Left ventricle myocardium inferior (tissue), 1 donor: Measurements from ENCODE around the gene SIDT2. TPM values are rescaled to one million over a fixed set of nuclear protein-coding genes. Genes with fewer than 3 reads are reported as not detected.
A peak's percentile ranks its signal among the peaks of the same experiment; 100 is the strongest.

ENCODE experiments used
- DNase-seq: peaks from one replicate; pipeline ENCODE4 v3.0.0-alpha.2; 2020
- H3K27ac ChIP-seq: fragments of 200-600 bp; replicated peaks from 2 replicates; pipeline ENCODE4 v1.8.0; 2021
- H3K27me3 ChIP-seq: fragments of 200-600 bp; 2 replicates; pipeline ENCODE4 v1.8.0; 2021; ENCODE audit warnings: low read depth
- H3K36me3 ChIP-seq: fragments of 200-600 bp; 2 replicates; pipeline ENCODE4 v1.8.0; 2021
- H3K4me1 ChIP-seq: fragments of 200-600 bp; 2 replicates; pipeline ENCODE4 v1.8.0; 2021
- H3K4me3 ChIP-seq: fragments of 200-600 bp; 2 replicates; pipeline ENCODE4 v1.8.0; 2021; ENCODE audit warnings: mild to moderate bottlenecking, moderate library complexity
- H3K9me3 ChIP-seq: fragments of 200-600 bp; replicated peaks from 2 replicates; pipeline ENCODE4 v1.8.0; 2021
- intact Hi-C: fragments of 100-400 bp; cut with micrococcal nuclease; formaldehyde crosslinking; loops from one replicate; pipeline ENCODE4 v1.11.0; 2022
- total RNA-seq: library from RNA; stranded (reverse); fragmentation: NEBNext Ultra II Directional; extraction: Animal tissue kit (Norgen Biotek cat#: 25700); gene quantifications from one replicate; pipeline ENCODE4 v1.2.1, GENCODE V29; 2021
- TF ChIP-seq, protein P1 (sequence below): fragments of 200-600 bp; IDR thresholded peaks from 2 replicates; pipeline ENCODE4 v1.8.0; 2021; ENCODE audit warnings: antibody characterized with exemption, mild to moderate bottlenecking, borderline replicate concordance
- donor health status: DM: no; HTN: yes; CAD: no; lungs with severe emphysema.

SIDT2 gene
- total RNA-seq, 1 donor from 2014 or later = 23.5 TPM

DNA sequence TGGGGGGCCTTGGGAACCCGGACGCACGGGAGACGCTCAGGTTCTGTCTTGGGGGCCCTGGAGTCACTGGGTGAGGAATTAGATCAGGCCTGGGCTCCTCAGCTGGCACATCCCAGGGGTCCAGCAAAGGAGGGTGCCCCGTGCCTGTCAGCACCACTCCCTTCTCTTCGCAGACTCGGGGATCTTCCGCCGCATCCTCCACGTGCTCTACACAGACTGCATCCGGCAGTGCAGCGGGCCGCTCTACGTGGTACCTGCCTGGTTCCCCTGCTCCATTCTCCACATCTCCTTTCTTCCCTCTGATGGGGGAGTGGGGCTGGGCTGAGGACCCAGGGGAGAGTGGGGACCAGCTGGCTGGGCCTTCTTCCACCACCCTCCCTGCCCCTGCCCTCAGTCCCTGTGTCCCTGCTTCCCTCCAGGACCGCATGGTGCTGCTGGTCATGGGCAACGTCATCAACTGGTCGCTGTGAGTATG is 13.9 kb downstream of the SIDT2 start:
- Histone ChIP-seq H3K9me3 (no peaks in the 10 kb centered on the region), H3K4me1 (peaks cover under 1% of the 10 kb centered on the region), H3K27me3 (no peaks in the 10 kb centered on the region), H3K27ac (no peak overlapping the region), H3K4me3 (no peak overlapping the region), H3K36me3 (peaks cover 88% of the 10 kb centered on the region)
- DNase-seq = no peak
- intact Hi-C loops = no loop called here
- TF ChIP-seq, protein P1, sequence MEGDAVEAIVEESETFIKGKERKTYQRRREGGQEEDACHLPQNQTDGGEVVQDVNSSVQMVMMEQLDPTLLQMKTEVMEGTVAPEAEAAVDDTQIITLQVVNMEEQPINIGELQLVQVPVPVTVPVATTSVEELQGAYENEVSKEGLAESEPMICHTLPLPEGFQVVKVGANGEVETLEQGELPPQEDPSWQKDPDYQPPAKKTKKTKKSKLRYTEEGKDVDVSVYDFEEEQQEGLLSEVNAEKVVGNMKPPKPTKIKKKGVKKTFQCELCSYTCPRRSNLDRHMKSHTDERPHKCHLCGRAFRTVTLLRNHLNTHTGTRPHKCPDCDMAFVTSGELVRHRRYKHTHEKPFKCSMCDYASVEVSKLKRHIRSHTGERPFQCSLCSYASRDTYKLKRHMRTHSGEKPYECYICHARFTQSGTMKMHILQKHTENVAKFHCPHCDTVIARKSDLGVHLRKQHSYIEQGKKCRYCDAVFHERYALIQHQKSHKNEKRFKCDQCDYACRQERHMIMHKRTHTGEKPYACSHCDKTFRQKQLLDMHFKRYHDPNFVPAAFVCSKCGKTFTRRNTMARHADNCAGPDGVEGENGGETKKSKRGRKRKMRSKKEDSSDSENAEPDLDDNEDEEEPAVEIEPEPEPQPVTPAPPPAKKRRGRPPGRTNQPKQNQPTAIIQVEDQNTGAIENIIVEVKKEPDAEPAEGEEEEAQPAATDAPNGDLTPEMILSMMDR = no peak

DNA sequence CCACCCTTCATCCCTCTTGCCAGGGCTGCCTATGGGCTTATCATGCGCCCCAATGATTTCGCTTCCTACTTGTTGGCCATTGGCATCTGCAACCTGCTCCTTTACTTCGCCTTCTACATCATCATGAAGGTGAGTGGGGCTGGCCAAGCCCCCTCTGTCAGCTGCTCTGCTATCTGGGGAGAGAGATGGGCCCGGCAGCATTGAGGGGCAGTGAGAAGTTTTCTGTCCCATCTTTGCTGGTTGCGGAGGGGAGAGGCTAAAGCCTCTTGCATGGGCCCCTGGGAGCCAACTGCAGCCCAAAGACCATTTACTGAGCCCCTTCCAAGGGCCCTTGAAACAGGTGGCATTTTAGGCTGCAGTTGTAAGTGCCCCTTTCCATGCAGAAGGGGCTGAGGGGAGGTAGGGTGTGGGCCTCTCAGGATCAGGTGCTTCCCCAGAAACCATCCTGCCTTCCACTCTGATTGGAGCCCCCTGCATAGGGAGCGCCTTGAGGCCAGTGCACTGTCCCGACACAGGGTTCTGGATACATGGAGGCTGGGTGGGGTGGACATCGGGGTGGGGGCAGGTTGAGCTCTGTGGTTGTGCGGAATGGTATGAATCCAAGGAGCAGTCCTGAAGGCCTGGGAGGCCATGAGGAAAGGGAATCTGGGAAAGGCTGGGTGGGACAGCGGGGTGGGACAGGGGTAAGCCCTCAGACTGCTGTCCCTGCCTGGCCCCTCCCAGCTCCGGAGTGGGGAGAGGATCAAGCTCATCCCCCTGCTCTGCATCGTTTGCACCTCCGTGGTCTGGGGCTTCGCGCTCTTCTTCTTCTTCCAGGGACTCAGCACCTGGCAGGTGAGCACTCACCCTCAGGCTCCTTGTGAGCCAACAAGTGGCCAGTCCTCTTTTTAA is 14.8 kb downstream of the SIDT2 start:
- no peaks in the 10 kb centered on the region for H3K27me3 ChIP-seq
- intact Hi-C loops = no loop called here
- TF ChIP-seq, protein P1 = no peak
- no peak overlapping the region for H3K27ac ChIP-seq
- H3K36me3 ChIP-seq = peaks cover 78% of the 10 kb centered on the region
- H3K9me3 ChIP-seq = no peaks in the 10 kb centered on the region
- peaks cover 10% of the 10 kb centered on the region for H3K4me1 ChIP-seq
- peak; percentile 3 for DNase-seq
- H3K4me3 ChIP-seq = no peak overlapping the region

DNA sequence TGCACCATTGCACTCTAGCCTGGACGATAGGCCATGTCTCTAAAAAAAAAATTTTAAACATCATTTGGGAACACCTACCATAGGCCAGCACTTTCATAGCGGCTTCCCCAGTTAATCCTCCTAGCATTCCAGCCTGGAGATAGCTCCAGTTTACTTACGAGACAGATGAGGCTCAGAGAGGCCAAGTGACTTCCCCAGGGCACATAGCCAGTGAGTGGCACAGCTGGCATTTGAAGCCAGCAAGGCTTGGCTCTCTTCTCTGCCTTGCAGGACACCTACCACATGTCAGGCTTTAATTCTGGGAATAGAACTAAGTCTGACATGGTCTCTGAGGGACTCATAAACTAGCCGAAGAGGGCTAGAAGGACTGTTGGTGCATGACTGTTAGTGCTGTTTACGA is 15.7 kb downstream of the SIDT2 start:
- intact Hi-C loops = no loop called here
- TF ChIP-seq, protein P1 = no peak
- peaks cover 19% of the 10 kb centered on the region for H3K4me1 ChIP-seq
- no peak overlapping the region for H3K27ac ChIP-seq
- DNase-seq = peak; percentile 1
- no peaks in the 10 kb centered on the region for H3K27me3 ChIP-seq
- H3K4me3 ChIP-seq = no peak overlapping the region
- H3K36me3 ChIP-seq = peaks cover 69% of the 10 kb centered on the region
- no peaks in the 10 kb centered on the region for H3K9me3 ChIP-seq

DNA sequence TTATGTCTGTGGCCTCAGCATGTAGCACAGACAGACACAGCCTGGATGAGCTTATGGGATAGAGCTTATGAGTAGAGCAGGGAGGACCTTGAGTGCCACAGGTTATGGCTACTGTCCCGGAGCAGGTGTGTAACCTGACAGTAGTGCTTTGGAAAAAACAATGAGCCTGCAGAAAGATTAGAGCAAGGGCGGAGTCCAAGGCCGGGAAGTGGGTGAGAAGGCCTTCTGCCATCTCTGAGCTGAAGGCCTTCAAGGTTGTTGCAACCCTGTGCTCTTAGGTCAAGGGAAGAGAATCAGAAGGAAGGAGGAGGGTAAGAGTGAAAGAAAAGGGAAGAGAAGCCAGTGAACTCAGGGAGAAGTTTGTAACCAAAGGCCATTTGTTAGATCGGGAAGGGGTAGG is 16.7 kb downstream of the SIDT2 start:
- H3K9me3 ChIP-seq = no peaks in the 10 kb centered on the region

DNA sequence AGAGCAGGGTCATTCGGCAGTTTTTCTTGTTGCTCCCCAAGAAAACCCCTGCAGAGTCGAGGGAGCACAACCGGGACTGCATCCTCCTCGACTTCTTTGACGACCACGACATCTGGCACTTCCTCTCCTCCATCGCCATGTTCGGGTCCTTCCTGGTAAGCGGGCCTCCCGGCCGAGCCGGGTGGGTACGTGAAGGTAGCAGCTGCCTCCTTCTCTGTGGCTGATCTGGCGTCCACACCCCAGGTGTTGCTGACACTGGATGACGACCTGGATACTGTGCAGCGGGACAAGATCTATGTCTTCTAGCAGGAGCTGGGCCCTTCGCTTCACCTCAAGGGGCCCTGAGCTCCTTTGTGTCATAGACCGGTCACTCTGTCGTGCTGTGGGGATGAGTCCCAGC is 17.2 kb downstream of the SIDT2 start:
- Histone ChIP-seq H3K4me1 (peaks cover 32% of the 10 kb centered on the region), H3K27ac (no peak overlapping the region), H3K27me3 (no peaks in the 10 kb centered on the region), H3K9me3 (no peaks in the 10 kb centered on the region), H3K4me3 (no peak overlapping the region), H3K36me3 (peaks cover 54% of the 10 kb centered on the region)
- intact Hi-C loops = no loop called here
- TF ChIP-seq, protein P1 = no peak
- DNase-seq = peak; percentile 9

More for the DNA sequence above, 16.7 kb downstream of the SIDT2 start:
- Histone ChIP-seq H3K27ac (no peak overlapping the region), H3K36me3 (peaks cover 59% of the 10 kb centered on the region), H3K4me1 (peaks cover 29% of the 10 kb centered on the region), H3K27me3 (no peaks in the 10 kb centered on the region), H3K4me3 (no peak overlapping the region)
- peak; percentile 2 for DNase-seq
- intact Hi-C loops = no loop called here
- TF ChIP-seq, protein P1 = no peak
